Left renal pelvis (tissue), 4 donors: ENCODE measurements around the gene PARP12. TPM values are rescaled to one million over a fixed set of nuclear protein-coding genes. Genes with fewer than 3 reads are reported as not detected.
A peak's percentile ranks its signal among the peaks of the same experiment; 100 is the strongest.

Experiments used
- DNase-seq, 4 donors: peaks; one replicate each; pipeline ENCODE4 v3.0.0-alpha.2; 2013; ENCODE audit warnings: low read depth in 4 of 4, low spot score in 3 of 4
- polyA plus RNA-seq, 4 donors: library from polyadenylated mRNA; unstranded; fragments of 120-200 nt; gene quantifications; one replicate each; pipeline ENCODE4 v1.2.1, GENCODE V29; 2013; ENCODE audit not compliant: insufficient read length in 4 of 4

PARP12 gene
- polyA plus RNA-seq, 4 donors: 14.1 to 24.7 (median 15.5) TPM

- DNase-seq: no peak
Observed at GRCh38 chr7:140017034-140017433, 45.7 kb downstream of the PARP12 start.

- no peak for DNase-seq
Observed at GRCh38 chr7:140016540-140016939, 46.2 kb downstream of the PARP12 start.

- no peak for DNase-seq
Observed at GRCh38 chr7:140015471-140015970, 47.2 kb downstream of the PARP12 start.

- no peak for DNase-seq
Observed at GRCh38 chr7:140014123-140014522, 48.6 kb downstream of the PARP12 start.

- no peak for DNase-seq
Observed at GRCh38 chr7:140013676-140014075, 49.1 kb downstream of the PARP12 start.

GRCh38 chr7:140010194-140010895 is 52.4 kb downstream of the PARP12 start:
- DNase-seq: no peak

DNA sequence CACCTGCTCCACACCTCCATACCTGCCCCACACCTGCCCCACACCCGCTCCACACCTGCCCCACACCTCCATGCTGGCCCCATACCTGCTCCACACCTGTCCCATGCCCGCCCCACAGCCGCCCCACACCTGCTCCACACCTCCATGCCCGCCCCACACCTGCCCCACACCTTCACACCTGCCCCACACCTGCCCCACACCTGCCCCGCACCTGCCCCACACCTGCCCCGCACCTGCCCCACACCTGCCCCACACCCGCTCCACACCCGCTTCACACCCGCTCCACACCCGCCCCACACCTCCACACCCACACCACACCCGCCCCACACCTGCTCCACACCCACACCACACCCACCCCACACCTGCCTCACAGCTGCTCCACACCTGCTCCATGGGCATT is 53.0 kb downstream of the PARP12 start:
- no peak for DNase-seq

GRCh38 chr7:140008755-140009610 is 53.8 kb downstream of the PARP12 start:
- no peak for DNase-seq

DNA sequence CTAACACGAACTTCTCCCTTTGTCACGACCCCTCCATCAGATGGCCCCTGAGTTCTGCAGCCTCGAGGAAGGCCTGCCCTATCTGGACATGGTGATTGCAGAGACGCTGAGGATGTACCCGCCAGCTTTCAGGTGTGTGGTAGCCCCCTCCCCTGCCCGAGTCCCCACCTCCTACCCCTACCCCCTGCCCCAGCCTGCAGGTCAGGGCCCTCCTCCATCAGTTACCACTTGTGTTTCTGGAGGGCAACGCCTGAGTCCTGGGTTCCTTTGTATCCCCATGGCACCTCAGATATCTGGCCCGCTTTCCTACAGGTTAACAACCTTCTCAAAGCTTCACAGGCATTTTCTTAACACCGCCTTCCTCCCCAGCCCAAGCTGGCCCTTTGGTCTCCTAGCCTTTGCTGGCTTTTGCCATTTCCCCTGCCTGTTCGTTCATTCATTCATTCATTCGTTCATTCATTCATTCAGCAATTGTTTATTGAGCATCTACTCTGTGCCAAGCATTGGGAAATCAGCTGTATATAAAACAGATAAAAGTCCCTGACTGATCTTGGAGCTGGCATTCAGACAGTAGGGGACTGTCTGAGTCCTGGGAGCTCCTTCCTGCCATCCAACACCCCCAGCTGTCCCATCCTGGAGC is 55.6 kb downstream of the PARP12 start:
- DNase-seq: no peak

GRCh38 chr7:140006600-140006999 is 56.2 kb downstream of the PARP12 start:
- no peak for DNase-seq

DNA sequence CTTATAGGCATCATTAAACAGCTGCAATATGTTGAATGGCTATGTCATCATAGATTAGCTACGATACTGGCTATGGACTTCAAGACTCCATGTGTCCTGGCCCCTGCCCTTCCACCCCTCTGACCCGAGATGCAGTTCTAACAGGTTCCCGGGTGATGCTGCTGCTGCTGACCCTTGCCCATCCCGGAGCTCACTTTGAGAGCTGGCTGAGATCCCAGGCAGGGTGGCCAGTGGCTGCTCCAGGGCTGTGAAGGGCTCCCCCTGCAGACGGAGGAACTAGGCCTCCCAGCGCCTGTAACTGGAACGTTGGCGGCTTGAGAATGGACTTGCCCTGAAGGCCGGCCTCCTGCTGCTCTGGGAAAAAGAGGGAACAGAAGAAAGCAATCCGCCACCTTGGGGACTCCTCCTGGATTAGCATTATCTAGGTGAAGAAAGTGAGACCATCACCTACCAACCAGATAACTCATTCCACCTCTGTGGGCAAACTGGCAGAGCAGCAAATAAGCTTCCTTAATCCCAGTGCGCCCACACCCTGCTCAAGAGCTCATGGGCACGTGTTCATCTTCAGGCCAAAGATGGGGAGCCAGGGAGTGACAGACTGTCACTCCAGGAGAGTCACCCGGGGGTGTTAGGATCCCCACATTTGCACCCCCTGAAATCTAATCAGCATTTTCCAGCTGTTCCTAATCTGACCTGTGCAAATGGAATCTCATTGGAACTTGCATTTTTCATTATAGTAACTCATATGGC is 56.8 kb downstream of the PARP12 start:
- no peak for DNase-seq

GRCh38 chr7:140005341-140005740 is 57.4 kb downstream of the PARP12 start:
- no peak for DNase-seq

DNA sequence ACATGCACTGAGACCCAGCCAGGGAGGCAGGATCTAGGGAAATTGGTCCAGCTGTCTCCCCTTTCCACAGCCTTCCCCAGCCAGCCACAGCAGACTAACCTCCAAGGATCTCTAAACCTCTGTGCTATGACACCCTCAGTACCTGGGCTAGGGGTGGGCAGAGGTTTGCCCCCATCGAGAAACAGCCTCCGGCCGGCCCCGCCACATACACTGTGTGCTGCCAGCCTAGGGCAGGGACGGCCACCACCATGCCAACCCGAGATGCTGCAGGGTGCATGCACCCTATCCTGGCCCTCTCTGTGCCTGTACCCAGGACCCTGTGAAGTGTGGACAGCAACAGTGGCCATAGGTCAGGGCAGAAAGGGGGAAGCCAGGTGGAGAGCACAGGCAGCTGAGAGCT is 58.1 kb downstream of the PARP12 start:
- no peak for DNase-seq

DNA sequence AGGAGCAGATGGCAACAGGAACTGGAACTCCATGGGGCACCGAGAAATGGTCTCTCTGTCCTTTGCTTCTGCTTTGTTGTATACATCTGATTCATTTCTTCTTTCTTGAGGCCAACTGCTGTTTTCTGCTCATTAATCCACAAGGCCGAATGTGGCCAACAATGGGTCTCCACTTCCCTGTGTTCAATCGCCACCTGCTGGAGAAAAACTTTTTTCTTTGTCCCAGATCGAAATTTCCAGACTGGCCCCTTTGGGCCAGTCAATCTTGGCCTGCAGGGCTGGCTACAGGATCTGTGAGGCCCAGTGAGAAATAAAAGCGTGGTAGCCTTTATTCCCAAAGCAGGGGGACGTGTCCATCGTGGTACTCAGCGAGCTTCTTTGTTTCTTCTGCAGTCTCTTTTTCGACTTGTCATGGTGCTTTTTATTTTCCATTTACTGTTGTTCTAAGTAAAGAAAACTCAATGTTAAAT is 58.8 kb downstream of the PARP12 start:
- DNase-seq: peak in 1 of 4 donors; percentile 32

GRCh38 chr7:140000666-140001268 is 62.0 kb downstream of the PARP12 start:
- DNase-seq: no peak

- DNase-seq: no peak
Observed at GRCh38 chr7:139999516-139999915, 63.2 kb downstream of the PARP12 start.

DNA sequence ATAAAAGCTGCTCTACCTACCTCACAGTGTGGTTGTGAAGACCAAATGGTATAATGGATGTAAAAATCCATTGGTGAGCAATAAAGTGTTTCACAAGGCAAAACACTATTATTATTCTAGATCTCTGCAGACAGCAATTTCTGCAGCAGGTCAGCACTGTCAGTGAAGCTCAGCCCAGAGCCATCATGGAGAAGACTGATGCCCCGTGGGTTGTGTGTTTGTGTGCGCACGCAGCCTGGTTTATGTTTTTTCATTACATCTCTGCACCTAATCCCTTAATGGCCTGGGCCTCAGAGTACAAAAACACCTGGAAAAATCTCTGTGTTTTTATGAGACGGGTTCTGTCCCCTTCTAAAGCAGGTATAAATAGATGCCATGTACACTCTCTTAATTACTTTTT is 64.2 kb downstream of the PARP12 start:
- no peak for DNase-seq

GRCh38 chr7:139995017-139995915 is 67.5 kb downstream of the PARP12 start:
- no peak for DNase-seq

GRCh38 chr7:139994356-139994755 is 68.4 kb downstream of the PARP12 start:
- no peak for DNase-seq
